Neural progenitor cell (in vitro differentiated cells): Measurements from ENCODE around the gene ANO7.

ENCODE experiments used
- EZH2 ChIP-seq: fragments of 200-600 bp; sonication (generic); IDR thresholded peaks from 2 replicates; pipeline ENCODE4 v1.6.1; 2017; ENCODE audit warnings: antibody characterized with exemption, mild to moderate bottlenecking, moderate library complexity
- TF ChIP-seq, protein P1 (sequence below): fragments of 200-600 bp; sonication (generic); IDR thresholded peaks from 2 replicates; pipeline ENCODE4 v1.5.1; 2017; ENCODE audit warnings: antibody characterized with exemption, mild to moderate bottlenecking

DNA sequence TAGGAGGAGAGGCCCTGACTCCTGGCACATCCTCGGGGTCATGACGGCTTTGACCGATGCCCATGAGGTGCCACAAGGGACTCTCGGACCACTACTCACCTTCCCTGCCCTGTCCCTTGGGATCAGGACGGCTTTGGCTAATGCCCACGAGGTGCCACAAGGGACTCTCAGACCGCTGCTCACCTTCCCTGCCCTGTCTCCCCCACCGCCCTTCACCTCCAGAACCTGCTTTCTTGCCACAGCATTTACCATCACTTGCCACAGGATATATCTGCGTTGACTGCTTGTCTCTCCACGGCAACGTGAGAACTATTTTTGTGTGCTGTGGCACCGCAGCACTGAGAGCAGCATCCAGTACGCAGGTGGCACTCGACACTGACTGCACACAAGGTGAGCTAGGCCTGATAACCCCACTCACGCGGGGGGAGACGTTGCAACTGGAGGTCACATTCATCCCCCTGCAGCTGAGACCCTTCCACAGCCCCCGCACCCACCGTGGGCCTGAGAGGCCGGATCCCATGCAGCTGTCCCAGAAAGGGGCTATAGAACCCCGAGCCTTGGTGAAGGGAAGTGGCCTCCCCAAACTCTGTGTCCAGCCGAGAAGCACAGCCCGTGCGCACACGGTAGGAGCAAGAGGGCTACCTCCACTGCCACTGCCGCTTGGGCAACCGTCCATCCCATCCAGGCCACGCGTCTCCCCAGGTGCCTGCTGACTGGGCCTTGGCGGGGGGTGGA lies 47.5 kb downstream of the ANO7 start:
- TF ChIP-seq, protein P1, sequence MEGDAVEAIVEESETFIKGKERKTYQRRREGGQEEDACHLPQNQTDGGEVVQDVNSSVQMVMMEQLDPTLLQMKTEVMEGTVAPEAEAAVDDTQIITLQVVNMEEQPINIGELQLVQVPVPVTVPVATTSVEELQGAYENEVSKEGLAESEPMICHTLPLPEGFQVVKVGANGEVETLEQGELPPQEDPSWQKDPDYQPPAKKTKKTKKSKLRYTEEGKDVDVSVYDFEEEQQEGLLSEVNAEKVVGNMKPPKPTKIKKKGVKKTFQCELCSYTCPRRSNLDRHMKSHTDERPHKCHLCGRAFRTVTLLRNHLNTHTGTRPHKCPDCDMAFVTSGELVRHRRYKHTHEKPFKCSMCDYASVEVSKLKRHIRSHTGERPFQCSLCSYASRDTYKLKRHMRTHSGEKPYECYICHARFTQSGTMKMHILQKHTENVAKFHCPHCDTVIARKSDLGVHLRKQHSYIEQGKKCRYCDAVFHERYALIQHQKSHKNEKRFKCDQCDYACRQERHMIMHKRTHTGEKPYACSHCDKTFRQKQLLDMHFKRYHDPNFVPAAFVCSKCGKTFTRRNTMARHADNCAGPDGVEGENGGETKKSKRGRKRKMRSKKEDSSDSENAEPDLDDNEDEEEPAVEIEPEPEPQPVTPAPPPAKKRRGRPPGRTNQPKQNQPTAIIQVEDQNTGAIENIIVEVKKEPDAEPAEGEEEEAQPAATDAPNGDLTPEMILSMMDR = no peak
- TF ChIP-seq EZH2 = no peak
